ENCODE measurements around the gene STYXL2.

Gene STYXL2

DNA sequence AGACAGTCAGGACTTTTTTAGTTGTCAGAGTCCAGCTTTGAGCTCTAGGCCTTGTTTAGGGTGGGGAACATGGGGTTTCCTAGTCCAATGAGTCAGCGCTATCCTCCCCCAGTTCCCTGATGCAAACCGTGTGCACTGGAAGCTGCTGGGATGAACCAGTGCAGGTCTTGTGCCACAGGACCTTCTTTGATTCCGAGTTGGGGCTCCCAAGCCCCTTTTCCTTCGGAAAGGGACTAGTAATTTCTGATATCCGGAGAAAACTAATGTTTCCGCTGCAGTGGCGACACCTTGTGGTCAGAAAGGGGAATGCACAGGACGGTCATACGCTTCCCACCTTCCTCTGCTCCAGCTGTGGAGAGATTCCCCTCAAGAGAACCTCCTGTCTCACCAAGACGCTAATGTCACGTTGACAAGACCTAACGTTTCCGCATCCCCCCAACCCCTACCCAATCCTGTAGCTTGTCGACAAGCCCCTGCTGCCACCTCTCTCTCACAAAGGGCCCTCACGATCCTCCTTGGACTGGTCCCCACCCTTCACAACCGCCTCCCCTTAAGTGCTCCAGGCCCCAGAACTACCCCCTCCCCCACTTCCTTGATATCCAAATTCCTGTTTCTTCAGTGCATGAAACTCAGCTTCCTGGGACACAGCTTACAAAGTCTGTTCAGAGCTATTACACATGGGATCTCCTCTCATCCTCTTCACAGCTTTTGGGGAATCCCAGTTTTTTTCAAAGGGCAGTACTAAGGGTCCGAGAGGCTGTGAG lies 34.6 kb upstream of the STYXL2 start:
- Histone ChIP-seq H3K9ac (ENCODE audit: insufficient read length) (peak overlapping the region; percentile 8), H3K4me3 (peak overlapping the region; percentile 61), H3K27ac (no peak overlapping the region)

DNA sequence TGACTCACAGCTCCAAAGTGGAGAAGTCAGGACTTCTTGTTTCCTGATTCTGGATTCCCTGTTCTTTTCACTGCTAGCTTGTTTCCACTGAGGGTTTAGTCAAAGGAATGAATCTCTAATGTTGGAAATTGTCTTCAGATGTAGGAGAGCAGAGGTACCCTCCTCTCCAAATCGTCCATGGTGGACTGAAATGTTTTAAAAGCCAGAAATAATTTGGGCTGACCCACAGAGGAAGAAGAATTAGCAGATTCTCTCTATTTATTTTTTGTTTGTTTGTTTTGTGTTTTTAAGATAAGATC lies 34.1 kb upstream of the STYXL2 start:
- Histone ChIP-seq H3K9me3 (ENCODE audit: low read depth, low read length) (no peaks in the 10 kb centered on the region), H3K36me3 (ENCODE audit: insufficient read depth, low read length) (no peaks in the 10 kb centered on the region), H3K27ac (no peak overlapping the region), H3K9ac (ENCODE audit: insufficient read length) (no peak overlapping the region), H3K4me3 (no peak overlapping the region; the same call in 1 of the 2 replicates)
- TF ChIP-seq EZH2 (IDR thresholded peaks at IDR 0.05) (no peak), POLR2AphosphoS5 (IDR thresholded peaks at IDR 0.05; ENCODE audit: borderline replicate concordance, low read depth, low read length) (no peak), FOXP2 (optimal IDR thresholded peaks at IDR 0.05; ENCODE audit: control extremely low read depth, extremely low read length, insufficient read depth) (no peak)
- no peak for DNase-seq (ENCODE audit: low read depth, low spot score)

More for the DNA sequence above, 34.6 kb upstream of the STYXL2 start:
- H3K36me3 ChIP-seq (ENCODE audit: insufficient read depth, low read length): no peaks in the 10 kb centered on the region
- TF ChIP-seq FOXP2 (optimal IDR thresholded peaks at IDR 0.05; ENCODE audit: control extremely low read depth, extremely low read length, insufficient read depth) (no peak), EZH2 (IDR thresholded peaks at IDR 0.05) (no peak), POLR2AphosphoS5 (IDR thresholded peaks at IDR 0.05; ENCODE audit: borderline replicate concordance, low read depth, low read length) (no peak)
- peak; percentile 53 for DNase-seq (ENCODE audit: low read depth, low spot score)
- H3K9me3 ChIP-seq (ENCODE audit: low read depth, low read length): no peaks in the 10 kb centered on the region

DNA sequence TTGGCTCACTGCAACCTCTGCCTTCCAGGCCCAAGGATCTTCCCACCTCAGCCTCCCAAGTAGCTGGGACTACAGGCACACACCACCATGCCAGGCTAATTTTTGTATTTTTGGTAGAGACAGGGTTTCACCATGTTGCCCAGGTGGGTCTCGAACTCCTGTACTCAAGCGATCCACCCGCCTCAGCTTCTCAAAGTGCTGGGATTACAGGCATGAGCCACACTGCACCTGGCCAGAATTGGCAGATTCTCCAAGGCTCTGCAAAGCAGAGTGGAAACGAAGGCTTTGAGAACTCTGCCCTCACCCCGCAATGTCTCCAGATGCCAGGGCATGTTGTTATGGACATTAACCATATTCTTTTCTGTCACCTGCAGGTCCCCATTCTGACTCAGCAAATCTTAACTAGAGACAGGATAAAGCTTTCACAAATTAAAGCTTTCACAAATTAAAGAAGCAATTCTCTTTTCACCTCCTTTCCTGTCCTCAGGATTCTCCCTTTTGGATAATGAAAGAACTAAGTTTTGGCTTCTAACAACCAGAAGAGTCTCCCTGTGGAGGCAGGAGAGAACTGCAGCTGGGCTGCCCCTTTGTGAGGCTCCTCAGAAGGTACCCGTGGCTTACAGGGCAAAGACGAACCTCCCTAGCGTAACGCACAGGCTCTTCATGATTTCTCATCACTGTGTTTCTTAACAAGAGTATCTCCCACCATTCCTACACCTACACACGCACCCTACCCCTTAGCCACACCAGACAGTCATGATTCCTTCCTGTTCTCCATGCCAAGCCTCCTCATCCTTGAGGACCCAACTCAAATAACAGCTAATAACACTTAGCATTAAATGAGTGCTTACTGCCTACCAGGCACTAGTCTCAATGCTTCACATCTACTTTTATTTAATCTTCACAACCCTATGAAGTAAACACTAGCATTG lies 33.5 kb upstream of the STYXL2 start:
- no peak for DNase-seq (ENCODE audit: low read depth, low spot score)
- Histone ChIP-seq H3K9ac (ENCODE audit: insufficient read length) (no peak overlapping the region), H3K4me3 (no peak overlapping the region), H3K27ac (no peak overlapping the region), H3K9me3 (ENCODE audit: low read depth, low read length) (no peaks in the 10 kb centered on the region), H3K36me3 (ENCODE audit: insufficient read depth, low read length) (no peaks in the 10 kb centered on the region)
- TF ChIP-seq POLR2AphosphoS5 (IDR thresholded peaks at IDR 0.05; ENCODE audit: borderline replicate concordance, low read depth, low read length): no peak
- TF ChIP-seq FOXP2 (optimal IDR thresholded peaks at IDR 0.05; ENCODE audit: control extremely low read depth, extremely low read length, insufficient read depth): no peak
- no peak for TF ChIP-seq EZH2 (IDR thresholded peaks at IDR 0.05)

DNA sequence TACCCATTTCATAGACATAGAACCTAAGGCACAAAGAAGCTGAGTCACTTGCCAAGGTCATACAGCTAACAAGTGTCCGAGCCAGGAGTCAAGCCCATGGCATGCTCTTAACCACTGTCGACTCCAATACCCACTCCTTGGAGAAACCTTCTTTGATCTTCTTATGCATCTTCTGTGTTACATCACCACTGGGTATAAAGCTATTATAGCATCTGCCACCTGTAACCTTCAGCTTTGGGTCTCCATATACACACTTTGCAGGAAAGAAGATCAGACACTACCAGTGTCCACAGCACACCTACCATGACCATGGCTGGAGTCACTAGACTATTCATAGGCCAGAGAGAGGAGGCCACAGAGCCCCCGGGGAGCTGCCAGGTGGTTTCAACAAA lies 32.8 kb upstream of the STYXL2 start:
- Histone ChIP-seq H3K9me3 (ENCODE audit: low read depth, low read length) (no peaks in the 10 kb centered on the region), H3K4me3 (no peak overlapping the region), H3K9ac (ENCODE audit: insufficient read length) (no peak overlapping the region), H3K36me3 (ENCODE audit: insufficient read depth, low read length) (no peaks in the 10 kb centered on the region), H3K27ac (no peak overlapping the region)
- no peak for TF ChIP-seq EZH2 (IDR thresholded peaks at IDR 0.05)
- no peak for TF ChIP-seq FOXP2 (optimal IDR thresholded peaks at IDR 0.05; ENCODE audit: control extremely low read depth, extremely low read length, insufficient read depth)
- no peak for TF ChIP-seq POLR2AphosphoS5 (IDR thresholded peaks at IDR 0.05; ENCODE audit: borderline replicate concordance, low read depth, low read length)
- DNase-seq (ENCODE audit: low read depth, low spot score): no peak

DNA sequence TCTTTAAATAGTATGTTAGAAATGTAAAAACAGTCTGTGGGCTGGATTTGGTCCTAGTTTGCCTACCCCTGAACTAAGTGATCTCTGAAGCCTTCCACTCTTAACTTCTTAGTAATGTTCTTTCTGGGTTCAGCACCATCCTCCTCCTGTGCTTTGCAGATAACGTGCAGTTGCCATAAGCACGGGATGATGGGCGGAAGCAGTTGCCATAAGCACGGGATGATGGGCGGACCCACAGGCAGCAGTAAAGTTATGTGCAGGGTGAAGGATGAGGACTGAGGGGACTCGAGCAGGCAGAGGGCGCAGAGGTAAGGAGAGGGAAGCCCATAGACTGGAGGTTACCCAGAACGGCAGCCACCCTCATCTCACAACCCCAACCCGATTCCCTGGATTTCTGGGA lies 29.3 kb upstream of the STYXL2 start:
- H3K9ac ChIP-seq (ENCODE audit: insufficient read length): no peak overlapping the region
- no peak for DNase-seq (ENCODE audit: low read depth, low spot score)
- H3K27ac ChIP-seq: no peak overlapping the region
- no peaks in the 10 kb centered on the region for H3K36me3 ChIP-seq (ENCODE audit: insufficient read depth, low read length)
- no peak overlapping the region for H3K4me3 ChIP-seq
- TF ChIP-seq EZH2 (IDR thresholded peaks at IDR 0.05) (no peak), POLR2AphosphoS5 (IDR thresholded peaks at IDR 0.05; ENCODE audit: borderline replicate concordance, low read depth, low read length) (no peak), FOXP2 (optimal IDR thresholded peaks at IDR 0.05; ENCODE audit: control extremely low read depth, extremely low read length, insufficient read depth) (no peak)
- no peaks in the 10 kb centered on the region for H3K9me3 ChIP-seq (ENCODE audit: low read depth, low read length)

DNA sequence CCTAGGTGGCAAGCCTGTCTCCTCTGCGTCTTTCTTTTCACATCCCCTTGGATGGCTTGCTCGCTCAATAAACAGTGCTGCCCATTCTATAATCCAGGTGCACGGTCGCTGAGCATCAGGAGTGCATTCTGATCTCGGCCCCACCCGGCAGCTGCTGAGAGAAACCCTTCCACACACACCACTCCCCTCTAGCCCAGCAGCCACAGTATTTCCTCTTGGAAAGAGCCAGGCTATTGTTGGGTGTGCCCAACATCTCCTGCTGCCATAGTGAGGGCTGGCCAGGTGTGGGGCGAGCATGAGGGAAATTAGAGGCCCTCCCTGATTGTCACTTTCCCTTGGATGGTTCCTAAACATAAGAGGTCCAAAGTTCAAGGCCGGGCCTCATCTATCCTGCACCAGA lies 28.4 kb upstream of the STYXL2 start:
- Histone ChIP-seq H3K36me3 (ENCODE audit: insufficient read depth, low read length) (no peaks in the 10 kb centered on the region), H3K27ac (no peak overlapping the region), H3K4me3 (no peak overlapping the region), H3K9me3 (ENCODE audit: low read depth, low read length) (no peaks in the 10 kb centered on the region), H3K9ac (ENCODE audit: insufficient read length) (no peak overlapping the region)
- no peak for DNase-seq (ENCODE audit: low read depth, low spot score)
- no peak for TF ChIP-seq POLR2AphosphoS5 (IDR thresholded peaks at IDR 0.05; ENCODE audit: borderline replicate concordance, low read depth, low read length)
- no peak for TF ChIP-seq EZH2 (IDR thresholded peaks at IDR 0.05)
- no peak for TF ChIP-seq FOXP2 (optimal IDR thresholded peaks at IDR 0.05; ENCODE audit: control extremely low read depth, extremely low read length, insufficient read depth)

DNA sequence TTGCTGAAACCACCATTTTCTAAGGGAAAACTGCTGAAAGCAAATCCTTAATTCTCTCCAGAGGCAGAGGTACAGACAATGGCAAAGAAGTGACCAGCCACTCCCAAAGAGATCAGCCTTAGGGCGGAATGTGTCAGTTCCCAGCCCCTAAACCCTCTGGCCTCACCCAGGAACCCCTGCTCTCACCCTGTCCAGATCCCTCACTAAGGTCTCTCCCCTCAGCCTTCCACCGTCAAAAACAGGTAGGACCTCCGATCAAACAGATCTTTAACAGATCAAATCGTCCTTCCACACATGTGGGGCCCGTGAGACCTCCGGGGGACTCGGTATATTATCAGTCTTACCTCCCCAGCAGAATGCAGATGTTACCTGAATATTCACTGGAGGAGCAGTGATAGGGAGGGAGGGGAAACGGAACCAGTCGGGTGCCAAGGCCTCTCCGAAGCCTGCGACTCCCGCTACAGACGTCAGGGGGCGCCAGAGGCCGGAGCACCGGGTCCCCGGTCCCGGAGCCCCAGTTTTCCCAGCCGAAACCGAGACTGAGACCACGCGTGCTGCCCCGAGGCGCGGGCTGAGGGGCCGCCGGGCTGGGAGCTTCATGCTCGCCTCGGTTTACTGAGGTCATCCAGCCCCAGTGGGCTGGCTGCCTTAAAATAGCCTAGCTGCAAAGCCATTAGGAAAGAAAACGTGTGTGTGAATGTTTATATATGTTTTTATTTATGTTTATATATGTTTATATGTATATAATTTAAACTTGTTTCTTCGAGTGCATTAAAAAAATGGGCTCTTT lies 27.3 kb upstream of the STYXL2 start:
- DNase-seq (ENCODE audit: low read depth, low spot score): no peak
- H3K36me3 ChIP-seq (ENCODE audit: insufficient read depth, low read length): no peaks in the 10 kb centered on the region
- no peak for TF ChIP-seq POLR2AphosphoS5 (IDR thresholded peaks at IDR 0.05; ENCODE audit: borderline replicate concordance, low read depth, low read length)
- no peak for TF ChIP-seq EZH2 (IDR thresholded peaks at IDR 0.05)
- TF ChIP-seq FOXP2 (optimal IDR thresholded peaks at IDR 0.05; ENCODE audit: control extremely low read depth, extremely low read length, insufficient read depth): no peak
- no peaks in the 10 kb centered on the region for H3K9me3 ChIP-seq (ENCODE audit: low read depth, low read length)
- H3K4me3 ChIP-seq: peak overlapping the region; percentile 67
- H3K27ac ChIP-seq: no peak overlapping the region
- no peak overlapping the region for H3K9ac ChIP-seq (ENCODE audit: insufficient read length)

DNA sequence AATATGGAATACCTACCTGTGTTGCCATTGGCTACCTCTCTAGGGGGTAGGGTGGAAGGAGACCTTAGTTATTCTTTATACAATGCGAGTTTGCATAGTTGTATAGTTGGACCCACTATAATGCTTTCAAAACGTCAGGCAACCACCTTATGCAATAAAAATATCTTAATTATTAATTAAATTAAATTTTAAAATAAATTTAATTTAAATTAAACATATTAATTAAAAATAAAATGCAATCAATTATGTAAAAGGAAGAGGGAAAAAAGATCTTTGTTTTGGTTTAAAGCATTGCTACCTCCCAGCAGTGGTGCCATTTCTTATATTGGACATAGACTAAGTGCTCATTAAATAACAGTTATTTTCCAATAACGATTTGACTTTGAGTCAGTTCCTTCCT lies 26.0 kb upstream of the STYXL2 start:
- Histone ChIP-seq H3K9me3 (ENCODE audit: low read depth, low read length) (no peaks in the 10 kb centered on the region), H3K9ac (ENCODE audit: insufficient read length) (no peak overlapping the region), H3K27ac (no peak overlapping the region), H3K36me3 (ENCODE audit: insufficient read depth, low read length) (no peaks in the 10 kb centered on the region), H3K4me3 (no peak overlapping the region)
- DNase-seq (ENCODE audit: low read depth, low spot score): no peak
- TF ChIP-seq POLR2AphosphoS5 (IDR thresholded peaks at IDR 0.05; ENCODE audit: borderline replicate concordance, low read depth, low read length): no peak
- TF ChIP-seq EZH2 (IDR thresholded peaks at IDR 0.05): no peak
- TF ChIP-seq FOXP2 (optimal IDR thresholded peaks at IDR 0.05; ENCODE audit: control extremely low read depth, extremely low read length, insufficient read depth): no peak
